Measurements from ENCODE around the gene NR3C1.
A peak's percentile ranks its signal among the peaks of the same experiment; 100 is the strongest.

NR3C1 gene

GRCh38 chr5:143379606-143380005 is 23.9 kb downstream of the NR3C1 start:
- TF ChIP-seq TSHZ2 (CRISPR knock-in tag; IDR thresholded peaks at IDR 0.05) (no peak), OSR1 (CRISPR knock-in tag; IDR thresholded peaks at IDR 0.05) (no peak)

GRCh38 chr5:143376911-143377813 is 26.3 kb downstream of the NR3C1 start:
- peak; percentile 88 for ATAC-seq
- TF ChIP-seq CREB5 (CRISPR knock-in tag; IDR thresholded peaks at IDR 0.05; ENCODE audit: low read depth) = peak; percentile 40; the same call in 1 of the 2 replicates
- TF ChIP-seq ZNF70 (CRISPR knock-in tag; IDR thresholded peaks at IDR 0.05) = peak; percentile 39; the same call in 1 of the 2 replicates
- peak; percentile 36; the same call in 1 of the 2 replicates for TF ChIP-seq ISL1 (CRISPR knock-in tag; IDR thresholded peaks at IDR 0.05)
- TF ChIP-seq ZNF565 (CRISPR knock-in tag; conservative IDR thresholded peaks at IDR 0.05; ENCODE audit: low read depth) = no peak
- TF ChIP-seq GLIS3 (CRISPR knock-in tag; IDR thresholded peaks at IDR 0.05) = no peak

More at GRCh38 chr5:143379606-143380005, 23.9 kb downstream of the NR3C1 start:
- ATAC-seq = no peak

- TF ChIP-seq ZNF8 (CRISPR knock-in tag; IDR thresholded peaks at IDR 0.05) (no peak), ESRRG (CRISPR knock-in tag; IDR thresholded peaks at IDR 0.05) (no peak), SNAI2 (CRISPR knock-in tag; IDR thresholded peaks at IDR 0.05) (no peak), ZC3H10 (CRISPR knock-in tag; IDR thresholded peaks at IDR 0.05) (no peak), RARB (CRISPR knock-in tag; IDR thresholded peaks at IDR 0.05) (no peak), TCF4 (CRISPR knock-in tag; IDR thresholded peaks at IDR 0.05; ENCODE audit: borderline replicate concordance) (no peak), CSRNP3 (CRISPR knock-in tag; IDR thresholded peaks at IDR 0.05) (no peak), ZNF565 (CRISPR knock-in tag; conservative IDR thresholded peaks at IDR 0.05; ENCODE audit: low read depth) (no peak), CREB5 (CRISPR knock-in tag; IDR thresholded peaks at IDR 0.05; ENCODE audit: low read depth) (no peak), ISL1 (CRISPR knock-in tag; IDR thresholded peaks at IDR 0.05) (no peak), TOX (CRISPR knock-in tag; IDR thresholded peaks at IDR 0.05; ENCODE audit: borderline replicate concordance) (no peak), PATZ1 (CRISPR knock-in tag; IDR thresholded peaks at IDR 0.05; ENCODE audit: borderline replicate concordance) (no peak)
- no peak for ATAC-seq
Observed at GRCh38 chr5:143376195-143376779, 27.2 kb downstream of the NR3C1 start.

All from SK-N-SH treated with all-trans-retinoic acid at 6 μM for 48 hours (cell line).